ENCODE results near the gene NFASC.

NFASC gene

GRCh38 chr1:204863730-204864129, 6.9 kb upstream of the NFASC start:
- no peak for TF ChIP-seq CTCF (IDR thresholded peaks at IDR 0.05; ENCODE audit: low read depth, low read length, poor library complexity, severe bottlenecking)
- no peak for TF ChIP-seq EZH2phosphoT487 (IDR thresholded peaks at IDR 0.05; ENCODE audit: borderline replicate concordance, low read length)
- Histone ChIP-seq H3K4me3 (ENCODE audit: low read length) (no peak overlapping the region), H3K4me2 (ENCODE audit: low read length) (no peak overlapping the region), H3K79me2 (ENCODE audit: control insufficient read depth, low read length) (no peaks in the 10 kb centered on the region), H3K36me3 (ENCODE audit: control insufficient read depth, low read length) (no peaks in the 10 kb centered on the region), H3K27me3 (ENCODE audit: control insufficient read depth, low read length) (peaks cover 4% of the 10 kb centered on the region; the same call in 1 of the 2 replicates), H3K4me1 (ENCODE audit: control insufficient read depth, low read length) (peaks cover 5% of the 10 kb centered on the region; the same call in 1 of the 2 replicates), H3K27ac (ENCODE audit: low read depth, low read length) (no peak overlapping the region), H3K9me3 (ENCODE audit: control insufficient read depth, insufficient read depth, low read length) (no peaks in the 10 kb centered on the region), H3F3A (ENCODE audit: control insufficient read depth, insufficient read depth) (no peaks in the 10 kb centered on the region), H4K20me1 (ENCODE audit: control insufficient read depth, insufficient read depth, low read depth, low read length) (no peaks in the 10 kb centered on the region), H3K9me2 (replicated peaks; ENCODE audit: control insufficient read depth, low read length) (no peaks in the 10 kb centered on the region)

- TF ChIP-seq EZH2phosphoT487 (IDR thresholded peaks at IDR 0.05; ENCODE audit: borderline replicate concordance, low read length) (no peak), CTCF (IDR thresholded peaks at IDR 0.05; ENCODE audit: low read depth, low read length, poor library complexity, severe bottlenecking) (no peak)
- Histone ChIP-seq H3K36me3 (ENCODE audit: control insufficient read depth, low read length) (no peaks in the 10 kb centered on the region), H3K27ac (ENCODE audit: low read depth, low read length) (no peak overlapping the region), H4K20me1 (ENCODE audit: control insufficient read depth, insufficient read depth, low read depth, low read length) (no peaks in the 10 kb centered on the region), H3F3A (ENCODE audit: control insufficient read depth, insufficient read depth) (no peaks in the 10 kb centered on the region), H3K9me2 (replicated peaks; ENCODE audit: control insufficient read depth, low read length) (no peaks in the 10 kb centered on the region), H3K79me2 (ENCODE audit: control insufficient read depth, low read length) (no peaks in the 10 kb centered on the region), H3K4me2 (ENCODE audit: low read length) (no peak overlapping the region), H3K27me3 (ENCODE audit: control insufficient read depth, low read length) (no peaks in the 10 kb centered on the region; the same call in 1 of the 2 replicates), H3K4me3 (ENCODE audit: low read length) (no peak overlapping the region), H3K9me3 (ENCODE audit: control insufficient read depth, insufficient read depth, low read length) (no peaks in the 10 kb centered on the region), H3K4me1 (ENCODE audit: control insufficient read depth, low read length) (peaks cover 4% of the 10 kb centered on the region; the same call in 1 of the 2 replicates)
Measured at GRCh38 chr1:204866051-204866596, 4.5 kb upstream of the NFASC start.

- Histone ChIP-seq H3K4me1 (ENCODE audit: control insufficient read depth, low read length) (no peaks in the 10 kb centered on the region), H3F3A (ENCODE audit: control insufficient read depth, insufficient read depth) (no peaks in the 10 kb centered on the region), H3K9me2 (replicated peaks; ENCODE audit: control insufficient read depth, low read length) (no peaks in the 10 kb centered on the region), H3K36me3 (ENCODE audit: control insufficient read depth, low read length) (no peaks in the 10 kb centered on the region), H3K9me3 (ENCODE audit: control insufficient read depth, insufficient read depth, low read length) (no peaks in the 10 kb centered on the region), H3K27me3 (ENCODE audit: control insufficient read depth, low read length) (no peaks in the 10 kb centered on the region; the same call in 1 of the 2 replicates), H4K20me1 (ENCODE audit: control insufficient read depth, insufficient read depth, low read depth, low read length) (no peaks in the 10 kb centered on the region), H3K4me3 (ENCODE audit: low read length) (no peak overlapping the region), H3K4me2 (ENCODE audit: low read length) (no peak overlapping the region), H3K27ac (ENCODE audit: low read depth, low read length) (no peak overlapping the region), H3K79me2 (ENCODE audit: control insufficient read depth, low read length) (no peaks in the 10 kb centered on the region)
- no peak for TF ChIP-seq EZH2phosphoT487 (IDR thresholded peaks at IDR 0.05; ENCODE audit: borderline replicate concordance, low read length)
- TF ChIP-seq CTCF (IDR thresholded peaks at IDR 0.05; ENCODE audit: low read depth, low read length, poor library complexity, severe bottlenecking), result no peak
Measured at GRCh38 chr1:204867203-204867602, 3.5 kb upstream of the NFASC start.
